Transverse colon (tissue), 4 donors: Measurements from ENCODE around the gene MGME1. TPM values are rescaled to one million over a fixed set of nuclear protein-coding genes. Genes with fewer than 3 reads are reported as not detected.

ENCODE experiments used
- DNase-seq: peaks from one replicate; pipeline ENCODE4 v3.0.0-alpha.2; 2019
- H3K27ac ChIP-seq, 4 donors: fragments of 200-600 bp; sonication (generic); 2 replicates each; pipeline ENCODE4 v1.5.1; 2016 to 2018; ENCODE audit warnings: inconsistent platforms in 4 of 4
- H3K27me3 ChIP-seq: fragments of 200-600 bp; sonication (generic); 2 replicates; pipeline ENCODE4 v1.5.1; 2017; ENCODE audit warnings: inconsistent platforms
- H3K36me3 ChIP-seq, 4 donors: fragments of 200-600 bp; sonication (generic); 2 replicates each; pipeline ENCODE4 v1.5.1; 2017 to 2019; ENCODE audit warnings: inconsistent platforms in 4 of 4
- H3K4me1 ChIP-seq, 4 donors: fragments of 200-600 bp; sonication (generic); 2 replicates each; pipeline ENCODE4 v1.5.1; 2017 to 2020; ENCODE audit warnings: inconsistent platforms in 4 of 4
- H3K4me3 ChIP-seq, 4 donors: fragments of 200-600 bp; sonication (generic); 1 replicate in 1 of 4; 2 replicates in 3 of 4; pipeline versions ENCODE4 v1.5.1 to v1.6.1; 2017 to 2019; ENCODE audit warnings: inconsistent platforms in 4 of 4
- H3K9me3 ChIP-seq, 2 donors: fragments of 200-600 bp; sonication (generic); 2 replicates each; pipeline ENCODE4 v1.5.1; 2017 to 2019; ENCODE audit warnings: inconsistent platforms in 2 of 2
- EP300 ChIP-seq: sonication (generic); formaldehyde crosslinking; IDR thresholded peaks from one replicate; pipeline ENCODE4 v1.6.1; 2017; ENCODE audit warnings: antibody characterized with exemption, low read depth
- POLR2A ChIP-seq: fragments of 450-650 bp; IDR thresholded peaks from one replicate; pipeline ENCODE4 v1.6.1; 2016; ENCODE audit warnings: antibody characterized with exemption, mild to moderate bottlenecking, moderate library complexity
- POLR2AphosphoS5 ChIP-seq, 3 donors: sonication (generic); formaldehyde crosslinking; IDR thresholded peaks; one replicate each; pipeline ENCODE4 v1.6.1; 2016; ENCODE audit warnings: antibody characterized with exemption in 3 of 3
- WGBS, 2 donors: methylation state at CpG; one replicate each; pipeline ENCODE4 v1.1.5; 2018; ENCODE audit warnings: low coverage in 1 of 2; 5-methylcytosine and 5-hydroxymethylcytosine counted together
- in situ Hi-C, 4 donors: fragments of 200-750 bp; cut with MboI; loops; one replicate each; pipeline versions ENCODE4 v1.15.0 to v1.15.1; 2017; ENCODE audit warnings: low sequenced_read_pairs in 3 of 4, low pct_ligation_motif_present in 1 of 4, low pct_unique_long_range_greater_than_20kb in 1 of 4
- intact Hi-C: fragments of 100-400 bp; cut with DNase I; formaldehyde crosslinking; loops from one replicate; pipeline ENCODE4 v1.15.1; 2023; ENCODE audit warnings: low total_unique reads
- total RNA-seq, 4 donors: library from RNA; depleted of rRNA; stranded (reverse); fragments of >200 nt; gene quantifications; one replicate each; pipeline ENCODE4 v1.1.0, GENCODE V29; 2016
- TF ChIP-seq, protein P1 (sequence below), 5 experiments: fragments of 200-600 bp in 3 of 5; fragments of 450-650 bp in 2 of 5; sonication (generic) in 3 of 5; IDR thresholded peaks; 1 replicate in 2 of 5; 2 replicates in 3 of 5; pipeline ENCODE4 v1.5.1; 2016 to 2017; ENCODE audit warnings: antibody characterized with exemption in 5 of 5, inconsistent platforms in 3 of 5, mild to moderate bottlenecking in 2 of 5, moderate library complexity in 1 of 5

MGME1 gene
- total RNA-seq, 4 donors from 2014 or later = 4.1 to 18.8 (median 14.3) TPM

DNA sequence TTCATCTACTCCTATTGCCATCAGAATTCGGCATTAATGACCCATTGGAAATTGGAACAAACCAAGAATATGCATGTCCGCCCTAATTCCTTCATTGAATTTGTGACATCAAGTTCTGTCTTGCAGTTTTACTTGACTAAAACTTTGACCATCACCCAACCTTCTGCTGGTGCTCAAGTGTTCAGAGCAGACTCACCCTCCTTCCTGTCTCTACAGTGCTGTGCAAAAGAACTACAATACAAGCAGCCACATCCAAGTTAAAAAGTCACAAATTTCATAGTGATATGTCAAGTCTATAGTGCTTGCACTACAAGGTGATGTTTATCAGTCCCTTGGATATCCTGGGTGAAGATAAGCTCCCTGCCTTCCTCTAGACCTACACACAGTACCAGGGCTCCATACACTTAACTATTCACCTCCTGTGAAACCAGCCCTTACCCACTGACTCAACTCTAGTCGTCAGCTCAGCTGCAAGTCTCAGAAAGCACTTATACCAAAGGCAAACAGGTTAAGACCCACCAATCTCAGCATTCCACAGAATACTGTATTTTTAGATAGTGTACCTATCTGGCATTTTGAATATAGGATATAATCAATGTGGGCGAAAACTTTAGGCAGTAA is 23.9 kb upstream of the MGME1 start:
- in situ Hi-C loops = loop anchor here in 1 of 4 donors (25.0 kb wide), 2 partner anchors 283 to 433 kb away; no protein-coding TSS in a partner anchor
- 92 to 100% methylated on average over 2 to 4 of the region's 4 CpGs for WGBS, 2 donors
- no peak for TF ChIP-seq POLR2AphosphoS5 (IDR thresholded peaks at IDR 0.05)
- no peak for TF ChIP-seq POLR2A
- TF ChIP-seq EP300 = no peak
- TF ChIP-seq, protein P1, sequence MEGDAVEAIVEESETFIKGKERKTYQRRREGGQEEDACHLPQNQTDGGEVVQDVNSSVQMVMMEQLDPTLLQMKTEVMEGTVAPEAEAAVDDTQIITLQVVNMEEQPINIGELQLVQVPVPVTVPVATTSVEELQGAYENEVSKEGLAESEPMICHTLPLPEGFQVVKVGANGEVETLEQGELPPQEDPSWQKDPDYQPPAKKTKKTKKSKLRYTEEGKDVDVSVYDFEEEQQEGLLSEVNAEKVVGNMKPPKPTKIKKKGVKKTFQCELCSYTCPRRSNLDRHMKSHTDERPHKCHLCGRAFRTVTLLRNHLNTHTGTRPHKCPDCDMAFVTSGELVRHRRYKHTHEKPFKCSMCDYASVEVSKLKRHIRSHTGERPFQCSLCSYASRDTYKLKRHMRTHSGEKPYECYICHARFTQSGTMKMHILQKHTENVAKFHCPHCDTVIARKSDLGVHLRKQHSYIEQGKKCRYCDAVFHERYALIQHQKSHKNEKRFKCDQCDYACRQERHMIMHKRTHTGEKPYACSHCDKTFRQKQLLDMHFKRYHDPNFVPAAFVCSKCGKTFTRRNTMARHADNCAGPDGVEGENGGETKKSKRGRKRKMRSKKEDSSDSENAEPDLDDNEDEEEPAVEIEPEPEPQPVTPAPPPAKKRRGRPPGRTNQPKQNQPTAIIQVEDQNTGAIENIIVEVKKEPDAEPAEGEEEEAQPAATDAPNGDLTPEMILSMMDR (IDR thresholded peaks at IDR 0.05) = no peak
- Histone ChIP-seq H3K9me3 (no peaks in the 10 kb centered on the region), H3K27ac (no peak overlapping the region), H3K4me3 (no peak overlapping the region), H3K36me3 (peaks cover 0 to 77% (median 33%) of the 10 kb centered on the region in 4 donors), H3K4me1 (no peaks in the 10 kb centered on the region), H3K27me3 (no peaks in the 10 kb centered on the region)
- DNase-seq = no peak
- intact Hi-C loops = no loop called here

DNA sequence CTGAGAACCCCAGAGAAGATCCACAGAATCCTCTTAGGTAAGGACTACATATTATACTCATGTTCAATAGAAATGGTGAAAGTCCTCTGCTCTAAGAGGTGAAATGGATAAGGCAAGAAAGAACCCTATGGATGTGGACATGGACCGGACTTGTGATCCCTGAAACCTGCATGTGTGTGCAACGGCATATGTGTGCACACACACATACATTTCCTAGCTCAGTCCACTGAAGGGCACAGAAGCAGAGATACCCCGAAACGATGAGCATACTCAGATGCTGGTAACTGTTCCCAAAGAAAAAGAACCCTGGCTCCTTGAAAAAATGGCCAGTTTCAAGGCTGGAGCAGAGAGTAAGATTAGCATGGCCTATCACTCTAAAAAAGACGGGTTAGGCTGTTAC is 22.8 kb upstream of the MGME1 start:
- no peaks in the 10 kb centered on the region for H3K9me3 ChIP-seq
- peaks cover 0 to 87% (median 39%) of the 10 kb centered on the region in 4 donors for H3K36me3 ChIP-seq
- no peak for DNase-seq
- peaks cover 0 to 4% (median 0%) of the 10 kb centered on the region in 4 donors for H3K4me1 ChIP-seq
- H3K27ac ChIP-seq = no peak overlapping the region
- no peak overlapping the region for H3K4me3 ChIP-seq
- intact Hi-C loops (no loop called here), in situ Hi-C loops (loop anchor here in 1 of 4 donors (25.0 kb wide), 2 partner anchors 284 to 434 kb away; no protein-coding TSS in a partner anchor)
- TF ChIP-seq EP300 (no peak), POLR2AphosphoS5 (IDR thresholded peaks at IDR 0.05) (no peak), POLR2A (no peak)
- TF ChIP-seq, protein P1 (IDR thresholded peaks at IDR 0.05) = no peak
- WGBS, 2 donors = 76 to 94% methylated on average over 5 of the region's 5 CpGs
- H3K27me3 ChIP-seq = no peaks in the 10 kb centered on the region

DNA sequence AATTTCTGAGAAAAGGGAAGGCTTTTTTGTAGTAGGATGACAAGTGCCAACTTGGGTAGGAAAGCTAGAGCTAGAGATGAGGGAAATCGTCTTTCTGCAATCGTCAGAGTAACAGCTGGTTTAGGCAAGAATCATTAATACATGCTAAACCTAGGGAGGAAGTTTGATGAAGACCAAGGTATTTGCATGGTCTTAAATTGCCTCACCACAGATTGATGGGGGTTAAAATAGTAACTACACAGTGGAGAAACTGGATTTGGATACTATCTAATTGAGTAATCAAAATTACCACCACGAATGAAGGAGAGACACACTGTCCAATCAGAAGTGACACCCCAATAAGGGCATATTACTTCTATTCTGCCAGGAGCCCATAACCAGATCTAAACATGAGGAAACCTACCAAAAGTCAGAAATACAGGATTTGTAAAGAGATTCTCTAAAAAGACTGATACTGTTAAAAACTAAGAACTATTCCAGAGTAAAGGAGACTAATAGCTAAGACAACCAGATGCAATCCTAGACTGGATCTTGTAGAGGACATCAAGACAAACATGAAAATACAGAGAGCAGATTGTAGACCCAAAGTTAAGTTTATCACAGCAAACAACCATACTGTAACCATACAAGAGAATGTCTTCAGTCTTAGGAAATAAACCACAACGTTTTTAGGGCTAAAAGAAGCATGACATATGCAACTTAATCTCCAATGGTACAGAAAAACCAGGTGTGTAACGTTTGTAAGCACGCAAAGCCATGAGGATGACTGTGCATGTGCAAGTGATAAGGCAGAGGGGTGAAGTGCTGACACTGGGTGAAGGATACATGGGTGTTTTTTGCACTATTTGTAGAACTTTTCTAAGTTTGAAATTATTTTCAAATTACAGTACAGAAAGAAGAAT is 22.0 kb upstream of the MGME1 start:
- in situ Hi-C loops (loop anchor here in 1 of 4 donors (25.0 kb wide), 2 partner anchors 285 to 435 kb away; no protein-coding TSS in a partner anchor), intact Hi-C loops (no loop called here)
- Histone ChIP-seq H3K27me3 (no peaks in the 10 kb centered on the region), H3K4me1 (peaks cover 0 to 4% (median 0%) of the 10 kb centered on the region in 4 donors), H3K27ac (no peak overlapping the region), H3K36me3 (peaks cover 0 to 87% (median 42%) of the 10 kb centered on the region in 4 donors), H3K9me3 (no peaks in the 10 kb centered on the region), H3K4me3 (no peak overlapping the region)
- DNase-seq = no peak
- TF ChIP-seq POLR2A = no peak
- no peak for TF ChIP-seq EP300
- TF ChIP-seq, protein P1 (IDR thresholded peaks at IDR 0.05) = no peak
- 65% methylated on average over 6 of the region's 6 CpGs for WGBS, 2 donors

DNA sequence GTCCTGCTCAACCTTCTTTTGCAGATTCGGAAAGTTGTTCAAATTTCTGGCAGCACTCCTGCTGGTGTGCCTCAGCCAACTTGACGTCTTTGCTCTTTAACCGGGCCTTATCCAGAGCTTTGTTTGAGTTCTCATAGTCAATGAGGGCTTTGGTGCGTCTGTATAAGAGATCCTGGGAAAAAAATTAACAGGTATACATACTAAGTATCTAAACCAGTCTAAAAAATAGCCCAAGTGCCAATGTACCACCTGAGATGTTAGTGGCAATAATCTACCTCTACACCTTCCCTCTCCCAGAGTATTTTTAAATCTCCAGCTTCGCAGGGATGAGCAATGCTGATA is 21.4 kb upstream of the MGME1 start:
- Histone ChIP-seq H3K4me3 (no peak overlapping the region), H3K4me1 (peaks cover 0 to 4% (median 0%) of the 10 kb centered on the region in 4 donors), H3K9me3 (no peaks in the 10 kb centered on the region), H3K27ac (no peak overlapping the region), H3K36me3 (peaks cover 0 to 88% (median 42%) of the 10 kb centered on the region in 4 donors), H3K27me3 (no peaks in the 10 kb centered on the region)
- intact Hi-C loops = no loop called here
- DNase-seq = no peak
- WGBS, 2 donors = 71 to 79% methylated on average over 5 of the region's 5 CpGs
- in situ Hi-C loops = loop anchor here in 1 of 4 donors (25.0 kb wide), 2 partner anchors 285 to 435 kb away; no protein-coding TSS in a partner anchor
- TF ChIP-seq, protein P1 (IDR thresholded peaks at IDR 0.05) = no peak
- TF ChIP-seq POLR2A (no peak), EP300 (no peak), POLR2AphosphoS5 (IDR thresholded peaks at IDR 0.05) (no peak)
